OCI-LY1 (cell line): ENCODE data around the gene PCDHGA1.

Source experiments
- CTCF ChIP-seq: fragments of 200-600 bp; sonication (generic), shearing (Covaris generic); IDR thresholded peaks from 2 replicates; pipeline ENCODE4 v1.5.1; 2017; ENCODE audit warnings: mild to moderate bottlenecking, antibody characterized with exemption, low read length, moderate library complexity, mixed read lengths
- EZH2 ChIP-seq: fragments of 200-600 bp; sonication (generic), shearing (Covaris generic); IDR thresholded peaks from 2 replicates; pipeline ENCODE4 v1.8.0; 2017; ENCODE audit warnings: borderline replicate concordance, mixed run types, mild to moderate bottlenecking, antibody characterized with exemption, low read length, moderate library complexity, mixed read lengths

GRCh38 chr5:141434006-141434405 is 103.7 kb downstream of the PCDHGA1 start:
- TF ChIP-seq CTCF (no peak), EZH2 (no peak)
